GM19328 (cell line): ENCODE measurements around the gene GPR31.

Experiments used
- ATAC-seq: cut with Tn5 transposase; IDR thresholded peaks from one replicate; pipeline ENCODE4 v1.9.1; 2021; ENCODE audit warnings: mild to moderate bottlenecking, moderate library complexity; ENCODE audit not compliant: unreplicated experiment

Gene GPR31

GRCh38 chr6:167120583-167120903, 37.2 kb downstream of the GPR31 start:
- ATAC-seq: no peak

- ATAC-seq: no peak
These were observed 37.9 kb downstream of the GPR31 start for GRCh38 chr6:167119670-167120582.

GRCh38 chr6:167118839-167119238, 38.9 kb downstream of the GPR31 start:
- ATAC-seq: no peak

- no peak for ATAC-seq
These were observed 39.8 kb downstream of the GPR31 start for GRCh38 chr6:167118006-167118405.

GRCh38 chr6:167116838-167117228, 40.9 kb downstream of the GPR31 start:
- ATAC-seq: no peak

GRCh38 chr6:167116109-167116837, 41.5 kb downstream of the GPR31 start:
- ATAC-seq: no peak

- ATAC-seq: no peak
These were observed 42.7 kb downstream of the GPR31 start for GRCh38 chr6:167115054-167115453.

- peak; percentile 87 for ATAC-seq
These were observed 43.6 kb downstream of the GPR31 start for GRCh38 chr6:167113935-167114910.

- ATAC-seq: peak; percentile 28
These were observed 44.6 kb downstream of the GPR31 start for GRCh38 chr6:167113047-167113754.

- ATAC-seq: no peak
These were observed 45.4 kb downstream of the GPR31 start for GRCh38 chr6:167112421-167112820.

GRCh38 chr6:167111597-167111996, 46.2 kb downstream of the GPR31 start:
- ATAC-seq: no peak

GRCh38 chr6:167109651-167110050, 48.1 kb downstream of the GPR31 start:
- no peak for ATAC-seq

- ATAC-seq: no peak
These were observed 49.5 kb downstream of the GPR31 start for GRCh38 chr6:167108278-167108677.

GRCh38 chr6:167107787-167108186, 50.0 kb downstream of the GPR31 start:
- ATAC-seq: no peak

GRCh38 chr6:167106406-167106805, 51.4 kb downstream of the GPR31 start:
- no peak for ATAC-seq
